Mesothelial cell of epicardium (in vitro differentiated cells): Measurements from ENCODE around the gene TRAPPC2L. TPM values are rescaled to one million over a fixed set of nuclear protein-coding genes. Genes with fewer than 3 reads are reported as not detected.

Experiments
- DNase-seq, 2 experiments: peaks; one replicate each; pipeline ENCODE4 v3.0.0; 2021; ENCODE audit warnings: low spot score in 2 of 2; ENCODE audit not compliant: unreplicated experiment in 2 of 2
- H3K27ac Mint-ChIP-seq: 2 replicates; pipeline ENCODE4 v1.8.0; 2021; ENCODE audit warnings: mixed read lengths
- H3K27me3 Mint-ChIP-seq: 2 replicates; pipeline ENCODE4 v1.8.0; 2021; ENCODE audit warnings: low read depth, mixed read lengths
- H3K36me3 Mint-ChIP-seq: 2 replicates; pipeline ENCODE4 v1.8.0; 2021; ENCODE audit warnings: mixed read lengths
- H3K4me1 Mint-ChIP-seq: 2 replicates; pipeline ENCODE4 v1.8.0; 2021; ENCODE audit warnings: mixed read lengths
- H3K4me3 Mint-ChIP-seq: 2 replicates; pipeline ENCODE4 v1.8.0; 2021; ENCODE audit warnings: mild to moderate bottlenecking, moderate library complexity, mixed read lengths
- H3K9me3 Mint-ChIP-seq: 2 replicates; pipeline ENCODE4 v1.8.0; 2021; ENCODE audit warnings: mixed read lengths
- total RNA-seq: library from RNA; stranded (reverse); gene quantifications from 3 replicates; pipeline ENCODE4 v1.2.1, GENCODE V29; 2021
- TF ChIP-seq, protein P1 (sequence below): fragments of 200-600 bp; sonication (generic); IDR thresholded peaks from one replicate; pipeline ENCODE4 v1.5.0; 2021; ENCODE audit warnings: antibody characterized with exemption; ENCODE audit not compliant: unreplicated experiment

The TRAPPC2L gene
- total RNA-seq, 1 donor from 2014 or later: 96.3 TPM

DNA sequence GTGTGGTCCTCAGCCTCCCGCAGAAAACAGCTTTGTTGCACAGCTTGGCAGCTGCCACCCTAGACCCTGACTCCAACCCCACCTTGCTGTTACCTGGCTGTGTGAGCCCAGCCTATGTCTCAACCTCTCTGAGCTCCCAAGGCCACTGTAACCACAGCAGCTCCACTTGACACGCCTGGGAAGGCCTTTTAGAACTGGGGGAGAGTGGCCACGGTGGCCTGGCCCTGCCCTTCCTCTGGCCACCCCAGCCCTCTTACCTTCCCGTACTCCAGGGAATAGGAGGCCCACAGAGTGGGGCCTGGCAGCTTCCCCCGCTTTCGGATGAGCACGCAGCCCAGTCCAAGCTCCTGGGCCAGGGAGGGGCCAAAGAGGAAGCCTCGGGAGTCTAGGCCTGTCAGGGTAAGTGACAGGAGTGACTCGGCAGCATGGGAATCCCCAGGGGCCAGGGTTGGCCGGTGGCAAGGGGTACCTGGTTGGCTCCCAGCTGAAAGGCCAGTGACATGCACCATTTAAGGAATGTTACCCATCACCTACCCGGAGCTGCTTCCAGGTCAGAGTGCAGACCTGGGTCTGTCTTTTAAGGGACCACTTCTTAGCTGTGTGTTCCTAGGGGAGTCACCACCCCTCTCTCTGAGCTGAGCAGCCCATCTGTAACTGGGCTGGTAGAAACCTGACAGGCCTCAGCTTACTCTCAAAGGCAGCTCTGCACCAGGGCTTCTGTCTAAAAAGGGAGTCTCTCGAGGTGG is 46.6 kb upstream of the TRAPPC2L start:
- H3K4me3 Mint-ChIP-seq: peak overlapping the region; percentile 78
- no peaks in the 10 kb centered on the region for H3K27me3 Mint-ChIP-seq
- TF ChIP-seq, protein P1, sequence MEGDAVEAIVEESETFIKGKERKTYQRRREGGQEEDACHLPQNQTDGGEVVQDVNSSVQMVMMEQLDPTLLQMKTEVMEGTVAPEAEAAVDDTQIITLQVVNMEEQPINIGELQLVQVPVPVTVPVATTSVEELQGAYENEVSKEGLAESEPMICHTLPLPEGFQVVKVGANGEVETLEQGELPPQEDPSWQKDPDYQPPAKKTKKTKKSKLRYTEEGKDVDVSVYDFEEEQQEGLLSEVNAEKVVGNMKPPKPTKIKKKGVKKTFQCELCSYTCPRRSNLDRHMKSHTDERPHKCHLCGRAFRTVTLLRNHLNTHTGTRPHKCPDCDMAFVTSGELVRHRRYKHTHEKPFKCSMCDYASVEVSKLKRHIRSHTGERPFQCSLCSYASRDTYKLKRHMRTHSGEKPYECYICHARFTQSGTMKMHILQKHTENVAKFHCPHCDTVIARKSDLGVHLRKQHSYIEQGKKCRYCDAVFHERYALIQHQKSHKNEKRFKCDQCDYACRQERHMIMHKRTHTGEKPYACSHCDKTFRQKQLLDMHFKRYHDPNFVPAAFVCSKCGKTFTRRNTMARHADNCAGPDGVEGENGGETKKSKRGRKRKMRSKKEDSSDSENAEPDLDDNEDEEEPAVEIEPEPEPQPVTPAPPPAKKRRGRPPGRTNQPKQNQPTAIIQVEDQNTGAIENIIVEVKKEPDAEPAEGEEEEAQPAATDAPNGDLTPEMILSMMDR: no peak
- H3K36me3 Mint-ChIP-seq: no peaks in the 10 kb centered on the region
- H3K9me3 Mint-ChIP-seq: no peaks in the 10 kb centered on the region
- H3K27ac Mint-ChIP-seq: peak overlapping the region; percentile 83
- DNase-seq: no peak
- H3K4me1 Mint-ChIP-seq: peaks cover 13% of the 10 kb centered on the region

DNA sequence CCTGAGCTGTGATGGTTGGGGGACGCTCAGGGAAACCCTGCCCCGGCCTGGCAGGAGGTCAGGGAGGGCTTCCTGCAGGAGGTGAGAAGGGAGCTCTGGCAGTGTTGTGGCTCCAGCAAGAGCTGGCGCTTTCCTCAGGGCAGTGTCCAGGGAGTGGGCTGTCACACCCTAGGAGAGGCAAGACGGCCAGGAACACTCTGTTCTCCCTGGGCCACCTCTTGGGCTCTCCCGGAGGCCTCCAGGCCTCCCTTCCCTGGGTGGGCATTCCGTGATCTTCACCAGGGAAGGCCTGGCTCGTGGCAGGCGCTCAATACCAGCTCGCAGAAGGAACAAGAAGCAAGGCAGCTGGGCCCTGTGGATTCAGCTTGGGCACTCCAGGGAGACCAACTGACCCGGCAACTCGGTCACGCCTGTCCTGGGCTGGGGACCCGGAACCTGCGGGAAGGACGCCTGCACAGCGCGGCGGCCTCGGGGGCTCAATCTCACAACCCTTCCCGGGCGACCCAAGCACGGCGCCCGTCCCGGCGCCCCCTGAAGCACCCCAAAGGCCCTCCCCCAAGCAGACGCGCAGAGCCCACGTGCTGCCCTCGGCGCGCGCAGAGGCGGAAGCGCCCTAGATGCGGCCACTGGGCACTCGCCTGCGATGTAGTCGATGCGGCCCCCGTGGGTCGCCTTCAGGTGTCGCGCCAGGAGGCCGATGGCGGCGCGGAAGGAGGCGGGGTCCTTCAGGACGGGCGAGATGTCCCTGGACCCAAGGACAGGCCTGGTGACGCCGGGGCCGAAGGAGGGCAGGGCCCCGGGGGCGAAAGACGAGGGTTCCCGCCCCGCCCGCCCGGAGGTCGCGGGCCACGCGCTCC is 45.8 kb upstream of the TRAPPC2L start:
- no peaks in the 10 kb centered on the region for H3K36me3 Mint-ChIP-seq
- DNase-seq: peak; percentile 55 to 74
- peak overlapping the region; percentile 78 for H3K4me3 Mint-ChIP-seq
- peak overlapping the region; percentile 86 for H3K27ac Mint-ChIP-seq
- TF ChIP-seq, protein P1: no peak
- H3K9me3 Mint-ChIP-seq: no peaks in the 10 kb centered on the region
- H3K27me3 Mint-ChIP-seq: no peaks in the 10 kb centered on the region
- peaks cover 13% of the 10 kb centered on the region for H3K4me1 Mint-ChIP-seq

DNA sequence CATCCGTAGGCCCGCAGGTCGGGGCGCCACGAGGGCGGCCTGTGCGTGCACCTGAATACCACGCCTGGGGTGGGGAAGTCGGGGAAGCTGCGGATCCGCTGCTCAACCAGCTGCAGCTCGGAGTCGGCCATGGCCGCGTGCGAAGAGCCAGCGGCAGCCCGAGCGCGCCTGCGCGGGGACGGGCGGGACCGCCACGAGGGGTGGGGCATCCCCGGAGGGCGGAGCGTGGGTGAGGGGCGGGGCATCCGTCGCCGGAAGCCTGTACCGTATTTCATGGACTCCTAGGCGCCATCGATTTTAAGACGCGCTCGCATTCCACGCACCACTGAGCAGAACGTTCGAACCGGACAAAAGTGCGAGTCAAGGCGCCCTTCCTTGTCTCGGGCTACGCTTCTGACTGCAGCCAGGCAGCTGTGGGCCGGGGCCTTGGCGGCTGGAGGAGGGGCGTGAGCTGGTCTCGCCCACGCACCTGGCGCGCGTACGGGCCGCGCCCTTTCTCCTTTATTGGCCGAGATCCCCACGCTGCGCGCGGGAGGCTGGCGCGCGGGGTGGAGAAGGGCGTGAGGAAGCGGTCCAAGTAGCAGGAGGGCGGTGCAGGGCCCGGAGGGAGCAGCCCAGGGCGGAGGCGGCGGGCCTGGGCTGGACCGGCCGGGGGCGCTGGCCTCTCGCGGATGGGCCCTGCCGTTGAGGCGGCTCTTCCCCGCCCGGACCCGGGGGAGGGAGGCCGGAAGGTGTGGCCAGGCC is 45.0 kb upstream of the TRAPPC2L start, which contains the start of gene APRT:
APRT (minus strand) TSS at position 160 of the 744 bp plus-strand sequence; CDS start at position 131, 29 bp downstream.
- H3K36me3 Mint-ChIP-seq: no peaks in the 10 kb centered on the region
- TF ChIP-seq, protein P1: no peak
- peak within 1 kb of the TSS; percentile 98 for H3K27ac Mint-ChIP-seq
- H3K9me3 Mint-ChIP-seq: no peaks in the 10 kb centered on the region
- DNase-seq: peak; percentile 96 to 99
- peak within 1 kb of the TSS; percentile 89 for H3K4me3 Mint-ChIP-seq
- peaks cover 13% of the 10 kb centered on the region for H3K4me1 Mint-ChIP-seq
- no peaks in the 10 kb centered on the region for H3K27me3 Mint-ChIP-seq

DNA sequence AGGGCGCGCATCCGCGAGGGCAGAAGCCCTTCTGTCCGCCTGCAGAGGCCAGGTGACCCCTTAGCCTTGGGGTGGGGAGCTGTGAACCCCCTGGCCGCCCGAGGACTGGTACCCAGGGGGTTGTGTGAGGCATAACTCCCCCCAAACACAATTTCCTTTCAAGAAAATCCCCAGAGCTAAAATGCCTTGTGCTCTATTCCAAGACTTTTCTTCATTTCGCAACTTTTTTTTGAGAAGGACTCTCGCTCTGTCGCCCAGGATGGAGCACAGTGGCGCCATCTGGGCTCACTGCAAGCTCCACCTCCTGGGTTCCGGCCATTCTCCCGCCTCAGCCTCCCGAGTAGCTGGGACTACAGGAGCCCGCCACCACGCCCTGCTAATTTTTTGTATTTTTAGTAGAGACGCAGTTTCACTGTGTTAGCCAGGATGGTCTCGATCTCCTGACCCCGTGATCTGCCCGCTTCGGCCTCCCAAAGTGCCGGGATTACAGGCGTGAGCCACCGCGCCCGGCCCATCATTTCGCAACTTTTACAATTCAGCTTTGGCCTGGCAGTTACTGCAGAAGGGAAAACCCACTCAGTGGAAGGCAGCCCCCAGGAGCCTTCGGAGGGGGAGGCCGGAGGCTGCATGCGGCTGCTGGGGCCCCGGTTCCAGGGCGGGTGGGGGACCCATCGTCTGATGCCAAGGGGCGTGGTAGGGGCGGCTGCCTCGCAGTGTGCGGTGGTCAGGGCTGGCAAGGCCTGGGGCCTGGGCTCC is 44.2 kb upstream of the TRAPPC2L start:
- H3K27ac Mint-ChIP-seq: peak overlapping the region; percentile 85
- no peaks in the 10 kb centered on the region for H3K27me3 Mint-ChIP-seq
- no peaks in the 10 kb centered on the region for H3K36me3 Mint-ChIP-seq
- H3K4me1 Mint-ChIP-seq: peaks cover 13% of the 10 kb centered on the region
- no peak for DNase-seq
- peak overlapping the region; percentile 72 for H3K4me3 Mint-ChIP-seq
- TF ChIP-seq, protein P1: no peak
- no peaks in the 10 kb centered on the region for H3K9me3 Mint-ChIP-seq
